ENCODE measurements around the gene CYBB. TPM values are rescaled to one million over a fixed set of nuclear protein-coding genes. Genes with fewer than 3 reads are reported as not detected.

The CYBB gene
- total RNA-seq, 1 experiment from 2014 or later = 0.40 TPM

DNA sequence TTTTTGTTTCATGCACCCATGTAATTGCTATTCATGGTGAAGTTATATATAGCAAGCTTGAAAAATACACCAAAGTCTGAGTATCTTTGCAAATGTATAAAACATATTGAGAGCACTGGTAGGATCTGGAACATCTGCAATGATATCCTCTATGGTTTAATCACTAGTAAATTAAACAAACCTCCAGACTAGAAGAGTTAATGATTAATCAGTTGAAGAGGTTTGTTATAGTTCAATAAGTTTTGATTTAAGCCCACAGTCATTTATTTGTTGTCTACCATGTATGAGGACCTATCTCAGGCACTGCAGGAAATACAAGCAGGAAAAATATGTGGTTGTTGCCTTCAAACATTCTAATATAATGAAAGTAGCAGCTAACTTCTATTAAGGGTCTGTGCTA is 16.5 kb downstream of the CYBB start:
- Histone ChIP-seq H3K36me3 (ENCODE audit: low read depth, low read length) (no peaks in the 10 kb centered on the region), H3K4me3 (ENCODE audit: low read length) (no peak overlapping the region), H3K79me2 (ENCODE audit: low read length) (no peaks in the 10 kb centered on the region), H2AFZ (ENCODE audit: low read length) (no peak overlapping the region), H3K9me2 (replicated peaks; ENCODE audit: low read length) (no peaks in the 10 kb centered on the region), H3K27ac (ENCODE audit: low read length) (no peak overlapping the region), H3K27me3 (ENCODE audit: low read length) (no peaks in the 10 kb centered on the region), H3K4me1 (ENCODE audit: insufficient read depth, low read length) (no peaks in the 10 kb centered on the region), H3K9me3 (ENCODE audit: low read length) (no peaks in the 10 kb centered on the region), H3K9ac (ENCODE audit: low read length) (no peak overlapping the region), H3K4me2 (ENCODE audit: low read length) (no peak overlapping the region), H4K20me1 (ENCODE audit: low read length) (no peaks in the 10 kb centered on the region), H3F3A (ENCODE audit: low read length, unreplicated experiment) (no peaks in the 10 kb centered on the region)
- BruUV-seq (replicated peaks) = no TSS peak
- TF ChIP-seq EZH2 (IDR thresholded peaks at IDR 0.05; ENCODE audit: low read length, unreplicated experiment) (no peak), EZH2phosphoT487 (IDR thresholded peaks at IDR 0.05; ENCODE audit: borderline replicate concordance, low read length) (no peak)
- TF ChIP-seq, protein P1, sequence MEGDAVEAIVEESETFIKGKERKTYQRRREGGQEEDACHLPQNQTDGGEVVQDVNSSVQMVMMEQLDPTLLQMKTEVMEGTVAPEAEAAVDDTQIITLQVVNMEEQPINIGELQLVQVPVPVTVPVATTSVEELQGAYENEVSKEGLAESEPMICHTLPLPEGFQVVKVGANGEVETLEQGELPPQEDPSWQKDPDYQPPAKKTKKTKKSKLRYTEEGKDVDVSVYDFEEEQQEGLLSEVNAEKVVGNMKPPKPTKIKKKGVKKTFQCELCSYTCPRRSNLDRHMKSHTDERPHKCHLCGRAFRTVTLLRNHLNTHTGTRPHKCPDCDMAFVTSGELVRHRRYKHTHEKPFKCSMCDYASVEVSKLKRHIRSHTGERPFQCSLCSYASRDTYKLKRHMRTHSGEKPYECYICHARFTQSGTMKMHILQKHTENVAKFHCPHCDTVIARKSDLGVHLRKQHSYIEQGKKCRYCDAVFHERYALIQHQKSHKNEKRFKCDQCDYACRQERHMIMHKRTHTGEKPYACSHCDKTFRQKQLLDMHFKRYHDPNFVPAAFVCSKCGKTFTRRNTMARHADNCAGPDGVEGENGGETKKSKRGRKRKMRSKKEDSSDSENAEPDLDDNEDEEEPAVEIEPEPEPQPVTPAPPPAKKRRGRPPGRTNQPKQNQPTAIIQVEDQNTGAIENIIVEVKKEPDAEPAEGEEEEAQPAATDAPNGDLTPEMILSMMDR (conservative IDR thresholded peaks at IDR 0.05; ENCODE audit: low read depth, low read length) = no peak
- ChIA-PET CTCF (no interaction called here), POLR2A (ENCODE audit: unreplicated experiment) (no interaction called here)
- DNase-seq (no peak), ATAC-seq (no peak)
- intact Hi-C loops (cut with micrococcal nuclease) = no loop called here

GRCh38 chrX:37796805-37797204 is 16.9 kb downstream of the CYBB start:
- ATAC-seq = no peak
- H3K4me1 ChIP-seq (ENCODE audit: insufficient read depth, low read length) = no peaks in the 10 kb centered on the region
- no peaks in the 10 kb centered on the region for H3K9me2 ChIP-seq (replicated peaks; ENCODE audit: low read length)
- H3K9me3 ChIP-seq (ENCODE audit: low read length) = no peaks in the 10 kb centered on the region
- no peak overlapping the region for H3K4me2 ChIP-seq (ENCODE audit: low read length)
- no TSS peak for BruUV-seq (replicated peaks)
- no peak overlapping the region for H3K4me3 ChIP-seq (ENCODE audit: low read length)
- H3K27me3 ChIP-seq (ENCODE audit: low read length) = no peaks in the 10 kb centered on the region
- H3K79me2 ChIP-seq (ENCODE audit: low read length) = no peaks in the 10 kb centered on the region
- H3F3A ChIP-seq (ENCODE audit: low read length, unreplicated experiment) = no peaks in the 10 kb centered on the region
- no peak for DNase-seq
- H2AFZ ChIP-seq (ENCODE audit: low read length) = no peak overlapping the region
- intact Hi-C loops (cut with micrococcal nuclease) = no loop called here
- no peak for TF ChIP-seq EZH2 (IDR thresholded peaks at IDR 0.05; ENCODE audit: low read length, unreplicated experiment)
- TF ChIP-seq, protein P1 (conservative IDR thresholded peaks at IDR 0.05; ENCODE audit: low read depth, low read length) = no peak
- TF ChIP-seq EZH2phosphoT487 (IDR thresholded peaks at IDR 0.05; ENCODE audit: borderline replicate concordance, low read length) = no peak
- no peak overlapping the region for H3K9ac ChIP-seq (ENCODE audit: low read length)
- no peaks in the 10 kb centered on the region for H3K36me3 ChIP-seq (ENCODE audit: low read depth, low read length)
- no peaks in the 10 kb centered on the region for H4K20me1 ChIP-seq (ENCODE audit: low read length)
- H3K27ac ChIP-seq (ENCODE audit: low read length) = no peak overlapping the region
- POLR2A ChIA-PET (ENCODE audit: unreplicated experiment) = no interaction called here
- CTCF ChIA-PET = no interaction called here

GRCh38 chrX:37799936-37800335 is 20.1 kb downstream of the CYBB start:
- TF ChIP-seq EZH2phosphoT487 (IDR thresholded peaks at IDR 0.05; ENCODE audit: borderline replicate concordance, low read length) (no peak), EZH2 (IDR thresholded peaks at IDR 0.05; ENCODE audit: low read length, unreplicated experiment) (no peak)
- TF ChIP-seq, protein P1 (conservative IDR thresholded peaks at IDR 0.05; ENCODE audit: low read depth, low read length) = no peak
- BruUV-seq (replicated peaks) = no TSS peak
- no peaks in the 10 kb centered on the region for H3K9me3 ChIP-seq (ENCODE audit: low read length)

More at GRCh38 chrX:37799936-37800335, 20.1 kb downstream of the CYBB start:
- ATAC-seq (no peak), DNase-seq (no peak)
- ChIA-PET CTCF (no interaction called here), POLR2A (ENCODE audit: unreplicated experiment) (no interaction called here)
- H3K27ac ChIP-seq (ENCODE audit: low read length) = no peak overlapping the region
- no peak overlapping the region for H3K4me3 ChIP-seq (ENCODE audit: low read length)
- H3K79me2 ChIP-seq (ENCODE audit: low read length) = no peaks in the 10 kb centered on the region
- no peaks in the 10 kb centered on the region for H3K9me2 ChIP-seq (replicated peaks; ENCODE audit: low read length)
- no peaks in the 10 kb centered on the region for H3F3A ChIP-seq (ENCODE audit: low read length, unreplicated experiment)
- intact Hi-C loops (cut with micrococcal nuclease) = no loop called here
- no peak overlapping the region for H3K4me2 ChIP-seq (ENCODE audit: low read length)
- H3K4me1 ChIP-seq (ENCODE audit: insufficient read depth, low read length) = no peaks in the 10 kb centered on the region
- no peak overlapping the region for H3K9ac ChIP-seq (ENCODE audit: low read length)
- no peaks in the 10 kb centered on the region for H3K27me3 ChIP-seq (ENCODE audit: low read length)
- no peaks in the 10 kb centered on the region for H3K36me3 ChIP-seq (ENCODE audit: low read depth, low read length)
- no peaks in the 10 kb centered on the region for H4K20me1 ChIP-seq (ENCODE audit: low read length)
- H2AFZ ChIP-seq (ENCODE audit: low read length) = no peak overlapping the region

Measured in PC-3 (cell line).